GOT3 (cell line): ENCODE results near the gene PFDN6.
"Not testable (repeated sequence)": the region's sequence is repeated elsewhere in the genome, so short reads cannot be mapped to it uniquely, and the experiment has no call there.

Experiments
- DNase-seq: peaks from one replicate; lab custom pipeline; 2025; ENCODE audit warnings: mixed read lengths; lab: John Stamatoyannopoulos, UW

Gene PFDN6

DNA sequence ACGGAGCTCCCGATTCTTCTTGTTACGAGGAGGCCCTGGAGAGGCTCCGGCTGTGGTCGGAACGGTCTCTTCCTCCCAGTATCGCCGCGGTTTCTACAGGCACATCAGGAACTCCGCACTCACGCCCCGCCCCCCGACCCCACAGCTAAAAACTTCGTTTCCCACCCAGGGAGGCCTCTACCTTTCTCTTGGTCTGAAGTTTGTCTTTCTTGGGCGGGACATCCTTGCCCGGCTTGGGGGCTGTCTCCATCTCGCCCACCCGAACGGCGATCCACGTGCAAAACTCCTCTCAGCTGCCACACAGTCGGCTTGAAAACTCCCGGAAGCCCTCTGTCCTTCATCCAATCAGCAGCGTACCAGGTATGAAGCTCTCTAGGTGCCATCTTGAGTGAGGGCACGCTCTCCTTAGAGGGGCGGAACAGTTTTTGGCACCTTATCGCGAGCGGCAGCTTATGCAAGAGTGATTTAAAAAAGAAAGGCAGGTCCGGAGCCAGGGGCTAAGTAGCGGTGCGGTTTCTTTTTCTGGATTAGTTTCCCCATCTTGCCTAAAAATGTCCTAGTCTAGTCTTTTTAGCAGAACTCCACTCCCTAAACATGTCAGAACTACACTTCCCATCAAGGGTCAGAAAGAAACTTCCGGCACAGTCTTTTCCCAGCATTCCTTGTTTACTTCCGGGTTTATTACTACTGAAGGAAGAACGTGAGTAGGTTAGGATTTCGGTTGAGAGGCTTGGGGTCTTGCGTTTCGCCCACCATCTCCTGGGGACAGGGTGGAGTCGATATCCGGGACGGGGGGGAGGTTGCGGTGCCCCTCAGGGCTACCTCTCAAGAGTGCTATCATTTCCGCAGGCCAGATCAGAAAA, at the start of gene PFDN6, which contains the start of gene WDR46:
Gene PFDN6, plus strand, starts transcription at position 681 of the 863 bp plus-strand sequence. CDS start 256 bp downstream, outside the sequence.
Gene WDR46, minus strand, starts transcription at position 319 of the 863 bp plus-strand sequence. Its CDS starts 69 bp downstream, at position 250.
- peak; percentile 46 for DNase-seq

- no peak for DNase-seq
Observed at GRCh38 chr6:33241968-33242367, 47.4 kb upstream of the PFDN6 start.

- no peak for DNase-seq
Observed at GRCh38 chr6:33243476-33243875, 45.9 kb upstream of the PFDN6 start.

GRCh38 chr6:33247977-33248642, 41.3 kb upstream of the PFDN6 start:
- DNase-seq: peak; percentile 64

DNA sequence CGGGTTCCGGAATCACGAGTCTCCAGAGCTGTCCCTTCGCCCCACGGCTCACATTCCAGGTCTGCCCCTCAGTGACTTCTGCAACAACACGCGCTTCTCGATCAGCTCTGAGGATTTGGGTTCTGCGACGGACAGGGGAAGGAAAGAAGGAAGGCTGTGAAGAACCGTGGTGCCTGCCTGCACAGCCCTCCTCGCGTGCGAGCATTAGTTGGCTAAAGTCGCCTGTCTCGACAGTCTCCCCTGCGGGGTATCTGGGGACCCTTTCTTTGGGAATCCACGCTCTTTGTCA, 40.8 kb upstream of the PFDN6 start:
- no peak for DNase-seq

DNA sequence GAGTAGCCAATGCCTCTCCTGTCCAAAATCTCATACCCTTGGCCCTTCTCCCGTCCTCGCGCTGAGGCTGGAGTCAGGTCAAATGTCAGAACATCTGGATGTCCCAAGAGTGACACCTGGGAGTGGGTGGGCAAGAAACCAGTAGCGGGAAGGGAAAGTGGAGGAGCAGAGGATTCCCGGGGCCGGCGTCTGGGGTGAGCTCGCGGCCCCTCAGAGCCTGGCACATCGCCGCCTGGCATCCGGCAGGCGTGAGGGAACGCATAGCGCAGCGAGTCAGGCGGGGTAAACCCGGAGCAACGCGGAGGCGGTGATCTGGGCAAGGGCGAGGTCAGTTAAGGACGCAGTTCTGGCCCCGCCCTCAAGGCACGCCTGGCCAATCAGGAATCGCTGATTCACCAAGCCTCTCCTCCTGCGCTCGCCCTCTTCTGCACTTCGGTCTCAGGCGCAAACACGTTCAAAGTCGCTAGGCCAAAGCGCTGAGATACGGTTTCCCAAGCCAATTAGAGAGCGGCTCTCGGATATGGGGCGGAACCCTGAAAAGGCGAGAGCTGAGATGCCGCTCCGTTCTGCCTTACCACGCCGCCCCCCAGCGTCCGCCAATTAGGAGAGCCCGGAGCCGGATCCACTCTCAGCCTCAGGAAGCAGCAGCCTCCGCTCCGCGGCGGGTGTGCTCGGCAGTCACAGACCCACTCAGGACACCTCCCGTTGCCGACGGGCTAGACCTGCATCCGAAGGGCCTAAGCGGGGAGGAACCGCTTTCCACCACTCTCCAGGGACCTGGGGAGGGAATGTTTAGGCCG, 40.3 kb upstream of the PFDN6 start:
- peak; percentile 93 for DNase-seq

- no peak for DNase-seq
Observed at GRCh38 chr6:33249732-33250630, 39.4 kb upstream of the PFDN6 start.

DNA sequence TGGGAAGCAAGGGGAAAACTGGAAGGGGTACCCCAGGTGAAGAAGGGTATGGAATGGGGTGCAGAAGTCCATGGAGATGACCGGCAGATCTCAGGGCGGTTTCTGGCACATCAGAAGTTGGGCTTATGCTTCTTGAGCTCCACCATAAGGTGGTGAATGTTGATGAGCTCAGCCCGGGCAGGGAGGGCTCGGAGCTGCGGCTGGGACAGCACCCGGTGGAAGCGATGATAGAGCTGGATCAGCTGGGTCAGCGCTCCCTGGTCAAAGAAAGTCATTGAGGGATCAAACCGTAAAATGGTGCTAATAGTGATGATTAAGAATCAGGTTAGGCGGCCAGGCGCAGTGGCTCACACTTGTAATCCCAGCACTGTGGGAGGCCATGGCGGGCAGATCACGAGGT, 38.7 kb upstream of the PFDN6 start:
- no peak for DNase-seq

- no peak for DNase-seq
Observed at GRCh38 chr6:33251395-33252012, 37.9 kb upstream of the PFDN6 start.

DNA sequence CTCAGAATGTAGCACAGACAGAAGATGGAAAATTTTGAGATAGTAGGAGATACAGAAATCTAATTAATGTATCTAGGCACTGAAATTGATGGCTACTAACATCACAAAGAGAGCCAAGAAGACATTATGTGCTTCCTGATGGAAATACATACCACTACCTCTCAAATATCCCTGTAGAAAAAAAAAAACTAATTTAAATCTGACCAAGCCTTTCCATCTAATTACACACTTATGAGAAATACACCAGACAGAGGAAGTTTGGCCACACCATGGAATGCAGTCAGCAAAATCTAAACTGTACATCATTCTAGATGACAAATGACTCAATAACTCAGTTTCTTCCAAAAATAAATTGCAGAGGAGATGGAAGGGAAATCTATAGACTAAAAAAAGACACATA, 36.6 kb upstream of the PFDN6 start:
- no peak for DNase-seq

DNA sequence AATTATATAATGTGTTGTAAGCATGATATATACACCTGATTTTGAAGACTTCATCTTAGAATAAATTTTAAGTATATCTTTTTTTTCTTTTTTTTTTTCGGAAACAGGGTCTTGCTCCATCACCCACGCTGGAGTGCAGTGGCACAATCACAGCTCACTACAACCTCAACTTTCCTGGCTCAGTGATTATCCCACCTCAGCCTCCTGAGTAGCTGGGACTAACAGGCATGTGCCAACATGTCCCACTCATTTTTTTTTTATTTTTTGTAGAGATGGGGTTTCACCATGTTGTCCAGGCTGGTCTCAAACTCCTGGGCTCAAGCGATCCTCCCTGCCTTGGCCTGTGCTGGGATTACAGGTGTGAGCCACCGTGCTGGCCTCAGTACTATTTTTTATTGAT, 34.8 kb upstream of the PFDN6 start:
- DNase-seq: no peak

DNA sequence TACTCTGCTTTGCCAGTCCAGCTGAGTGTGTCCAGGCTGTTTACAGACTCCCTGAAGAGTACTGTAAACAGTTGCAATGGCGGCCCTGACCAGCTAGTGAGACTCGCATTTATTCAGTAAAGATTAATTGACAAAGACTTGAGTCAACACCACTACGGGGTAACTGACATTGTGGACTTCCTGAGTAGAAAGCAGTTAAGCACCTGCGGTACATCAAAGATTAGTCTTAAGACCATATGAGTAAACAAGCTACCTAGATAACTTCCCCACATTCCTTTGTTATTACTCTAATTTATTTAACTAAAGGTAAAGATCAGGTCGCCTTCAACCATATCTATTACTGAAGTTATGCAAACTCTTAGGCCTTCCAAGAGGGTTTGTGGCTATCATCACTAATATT, 30.4 kb upstream of the PFDN6 start:
- DNase-seq: no peak

DNA sequence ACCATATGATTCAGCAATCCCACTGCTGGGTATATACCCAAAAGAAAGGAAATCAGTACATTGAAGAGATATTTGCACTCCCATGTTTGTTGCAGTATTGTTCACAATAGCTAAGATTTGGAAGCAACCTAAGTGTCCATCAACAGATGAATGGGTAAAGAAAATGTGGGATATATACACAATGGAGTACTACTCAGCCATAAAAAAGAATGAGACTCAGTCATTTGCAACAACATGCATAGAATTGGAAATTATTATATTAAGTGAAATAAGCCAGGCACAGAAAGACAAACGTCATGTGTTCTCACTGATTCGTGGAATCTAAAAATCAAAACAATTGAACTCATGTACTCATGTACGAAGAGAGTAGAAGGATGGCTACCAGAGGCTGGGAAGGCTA, 26.9 kb upstream of the PFDN6 start:
- not testable (repeated sequence) for DNase-seq

GRCh38 chr6:33264015-33264414, 25.4 kb upstream of the PFDN6 start:
- DNase-seq: no peak

GRCh38 chr6:33271117-33271467, 18.3 kb upstream of the PFDN6 start:
- DNase-seq: no peak

DNA sequence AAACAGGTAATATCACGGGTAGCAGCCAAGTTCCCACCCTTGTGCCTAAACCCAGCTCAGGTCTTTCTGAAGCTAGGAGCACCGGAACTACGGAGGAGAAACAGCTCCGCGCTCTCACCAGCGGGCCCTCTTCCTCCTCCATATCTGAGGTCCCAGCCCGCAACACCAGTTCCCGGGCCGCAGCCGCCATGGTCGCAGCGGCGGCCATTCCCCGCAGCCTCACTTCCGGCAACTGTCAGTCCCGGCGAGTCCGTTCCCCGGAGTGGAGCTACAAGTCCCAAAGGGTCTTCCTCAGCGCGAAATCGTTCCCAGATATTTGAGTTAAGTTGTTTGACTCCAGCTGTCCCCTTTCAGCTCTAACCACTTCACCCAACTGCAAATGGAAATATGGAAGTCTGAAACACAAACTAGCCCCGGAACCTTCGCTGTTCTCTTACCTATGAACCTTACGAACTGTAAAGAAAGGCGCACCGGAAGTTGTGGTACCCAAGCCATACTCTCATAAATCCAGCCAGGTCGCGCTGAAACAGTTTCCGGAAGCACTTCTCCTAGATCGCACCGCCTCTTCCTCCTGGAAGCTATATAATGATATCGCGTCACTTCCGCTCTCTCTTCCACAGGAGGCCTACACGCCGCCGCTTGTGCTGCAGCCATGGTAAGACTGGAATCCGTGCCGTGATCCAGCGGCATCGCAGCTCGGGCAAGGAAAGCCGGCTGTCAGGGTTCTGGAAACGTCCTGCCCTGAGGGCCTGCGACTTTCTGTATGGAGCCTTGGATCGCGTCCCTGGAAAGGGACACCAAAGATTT, 17.7 kb upstream of the PFDN6 start, which contains the start of the genes RPS18 and VPS52:
Gene RPS18, plus strand, starts transcription at position 608 of the 807 bp plus-strand sequence. Its CDS starts 45 bp downstream, at position 653.
Gene VPS52, minus strand, starts transcription at position 409 of the 807 bp plus-strand sequence. Its CDS starts 201 bp downstream, at position 208.
- peak; percentile 80 for DNase-seq

GRCh38 chr6:33272275-33273128, 16.9 kb upstream of the PFDN6 start:
- DNase-seq: no peak

- DNase-seq: no peak
Observed at GRCh38 chr6:33273129-33273923, 16.1 kb upstream of the PFDN6 start.
